Endothelial cell of umbilical vein (primary cell): ENCODE data around the gene ORC2. TPM values are rescaled to one million over a fixed set of nuclear protein-coding genes. Genes with fewer than 3 reads are reported as not detected.

Source experiments
- BruUV-seq: library from RNA; stranded (reverse); fragments of 400-500 nt; replicated peaks from 2 replicates; lab custom pipeline; 2021; lab: Mats Ljungman, UMichigan
- CTCF ChIA-PET: fragments of 300-600, 350-600 bp; sonication (Branson Sonifier 250); formaldehyde crosslinking; loops from one replicate; lab custom pipeline; 2021; ENCODE audit warnings: antibody characterized with exemption, inconsistent platforms; lab: Charles Lee
- POLR2A ChIA-PET: fragments of 300-600, 350-600 bp; sonication (Branson Sonifier 250); formaldehyde crosslinking; loops from one replicate; lab custom pipeline; 2021; ENCODE audit warnings: antibody characterized with exemption, inconsistent platforms; lab: Charles Lee
- DNase-seq: peaks from one replicate; pipeline ENCODE4 v3.0.0-alpha.2; 2011; ENCODE audit warnings: low read depth, low spot score
- FAIRE-seq: peaks from 2 replicates; lab custom pipeline; 2011; peaks lifted over from hg19 to GRCh38; lab: Jason Lieb, UNC
- H2AFZ ChIP-seq: 2 replicates; pipeline ENCODE4 v1.6.0; 2012; ENCODE audit warnings: low read depth, low read length, control low read depth, inconsistent platforms
- H3K27ac ChIP-seq: 2 replicates; pipeline ENCODE4 v1.5.1; 2011; ENCODE audit warnings: low read depth, mild to moderate bottlenecking, control low read depth, low read length, moderate library complexity; ENCODE audit not compliant: insufficient read depth
- H3K27me3 ChIP-seq, 2 experiments: 2 replicates each; pipeline versions ENCODE4 v1.6.0 to v1.6.1; 2011; ENCODE audit warnings: low read length in 2 of 2, mixed read lengths in 1 of 2; ENCODE audit not compliant: control insufficient read depth in 2 of 2, insufficient read depth in 2 of 2
- H3K36me3 ChIP-seq, 2 experiments: 2 replicates in 1 of 2; 3 replicates in 1 of 2; pipeline ENCODE4 v1.5.1; 2011; ENCODE audit warnings: low read length in 2 of 2, mild to moderate bottlenecking in 1 of 2, moderate library complexity in 1 of 2; ENCODE audit not compliant: control insufficient read depth in 2 of 2, insufficient read depth in 2 of 2; ENCODE audit errors: extremely low read depth in 1 of 2
- H3K4me1 ChIP-seq: 3 replicates; pipeline ENCODE4 v1.5.1; 2011; ENCODE audit warnings: mild to moderate bottlenecking, low read length; ENCODE audit not compliant: control insufficient read depth, insufficient read depth; ENCODE audit errors: extremely low read depth
- H3K4me2 ChIP-seq: 2 replicates; pipeline ENCODE4 v1.6.1; 2011; ENCODE audit warnings: low read length, control low read depth, mixed read lengths; ENCODE audit not compliant: insufficient read depth
- H3K4me3 ChIP-seq, 3 experiments: fragments of 200-600 bp in 1 of 3; sonication (generic), shearing (Covaris generic) in 1 of 3; replicated peaks in 1 of 3; 2 replicates each; pipeline ENCODE4 v1.5.1; 2011 to 2016; ENCODE audit warnings: control low read depth in 3 of 3, low read length in 3 of 3, mild to moderate bottlenecking in 2 of 3, inconsistent platforms in 1 of 3, low read depth in 1 of 3, moderate library complexity in 1 of 3; ENCODE audit not compliant: insufficient read depth in 1 of 3
- H3K79me2 ChIP-seq: 2 replicates; pipeline ENCODE4 v1.6.0; 2012; ENCODE audit warnings: low read length, inconsistent platforms; ENCODE audit not compliant: control insufficient read depth, insufficient read depth
- H3K9ac ChIP-seq: replicated peaks from 2 replicates; pipeline ENCODE3; 2011; ENCODE audit warnings: low read length, control low read depth; ENCODE audit not compliant: insufficient read depth; ENCODE audit errors: extremely low read depth
- H3K9me1 ChIP-seq: replicated peaks from 3 replicates; pipeline ENCODE4 v1.6.0; 2011; ENCODE audit warnings: mild to moderate bottlenecking, low read length; ENCODE audit not compliant: control insufficient read depth, insufficient read depth; ENCODE audit errors: extremely low read depth
- H3K9me3 ChIP-seq: replicated peaks from 2 replicates; pipeline ENCODE4 v1.5.1; 2012; ENCODE audit warnings: low read length, inconsistent platforms; ENCODE audit not compliant: control insufficient read depth, insufficient read depth
- H4K20me1 ChIP-seq: replicated peaks from 2 replicates; pipeline ENCODE3; 2011; ENCODE audit warnings: mild to moderate bottlenecking, low read length; ENCODE audit not compliant: control insufficient read depth, insufficient read depth; ENCODE audit errors: extremely low read depth
- CTCF ChIP-seq, 2 donors: IDR thresholded peaks; 1 replicate in 1 of 2; 2 replicates in 1 of 2; pipeline ENCODE4 v1.5.1; 2011; ENCODE audit warnings: low read length in 2 of 2, mild to moderate bottlenecking in 2 of 2, moderate library complexity in 2 of 2, control low read depth in 1 of 2, inconsistent platforms in 1 of 2, low read depth in 1 of 2; ENCODE audit not compliant: insufficient read depth in 1 of 2; ENCODE audit errors: extremely low read depth in 1 of 2
- EZH2 ChIP-seq: IDR thresholded peaks from 2 replicates; pipeline ENCODE4 v1.6.1; 2012; ENCODE audit warnings: borderline replicate concordance, low read depth, mild to moderate bottlenecking, moderate library complexity, low read length, inconsistent platforms; ENCODE audit not compliant: severe bottlenecking
- FOS ChIP-seq: IDR thresholded peaks from 2 replicates; pipeline ENCODE4 v1.6.1; 2011; ENCODE audit warnings: mild to moderate bottlenecking, low read length, moderate library complexity, borderline replicate concordance; ENCODE audit not compliant: insufficient read depth
- GATA2 ChIP-seq: IDR thresholded peaks from 2 replicates; pipeline ENCODE4 v1.7.0; 2011; ENCODE audit warnings: low read depth, mild to moderate bottlenecking, moderate library complexity, mixed read lengths, low read length; ENCODE audit not compliant: insufficient read length, insufficient read depth
- JUN ChIP-seq: IDR thresholded peaks from 2 replicates; pipeline ENCODE4 v1.6.1; 2011; ENCODE audit warnings: borderline replicate concordance, low read depth; ENCODE audit not compliant: insufficient read length, insufficient read depth
- MAX ChIP-seq: IDR thresholded peaks from 2 replicates; pipeline ENCODE4 v1.6.1; 2011; ENCODE audit not compliant: insufficient read depth, insufficient read length
- MYC ChIP-seq: IDR thresholded peaks from one replicate; pipeline ENCODE4 v1.6.1; 2011; ENCODE audit warnings: mild to moderate bottlenecking, low read depth, low read length
- POLR2A ChIP-seq: IDR thresholded peaks from 2 replicates; pipeline ENCODE4 v1.6.1; 2012; ENCODE audit warnings: low read depth, mild to moderate bottlenecking, control low read depth, low read length
- POLR2AphosphoS5 ChIP-seq: IDR thresholded peaks from 2 replicates; pipeline ENCODE4 v1.6.1; 2012; ENCODE audit warnings: low read depth, mild to moderate bottlenecking, control low read depth, low read length, moderate library complexity; ENCODE audit not compliant: insufficient read depth
- dilution Hi-C: fragments of 300-500 bp; cut with MboI; formaldehyde crosslinking; loops from one replicate; pipeline ENCODE4 v1.15.0; 2019; ENCODE audit warnings: low sequenced_read_pairs; ENCODE audit not compliant: extremely low pct_ligation_motif_present
- intact Hi-C: fragments of 100-400 bp; cut with micrococcal nuclease; formaldehyde crosslinking; loops from one replicate; pipeline ENCODE4 v1.10.0; 2022
- polyA plus RNA-seq, 4 experiments: library from polyadenylated mRNA; depleted of rRNA in 3 of 4; stranded (reverse) in 3 of 4; unstranded in 1 of 4; fragments of >200 nt; gene quantifications; 2 replicates each; pipeline versions ENCODE4 v1.2.1 to v1.2.3, GENCODE V29; 2011 to 2012; ENCODE audit warnings: missing spikeins in 1 of 4
- total RNA-seq: library from RNA; stranded (reverse); gene quantifications from 2 replicates; pipeline ENCODE4 v1.2.3, GENCODE V29; 2021

ORC2 gene
- total and polyA plus RNA-seq, 2 donors (not counting 3 experiments of a cell fraction or from before 2014, with no cell fraction given): 4.2 to 45.4 TPM

DNA sequence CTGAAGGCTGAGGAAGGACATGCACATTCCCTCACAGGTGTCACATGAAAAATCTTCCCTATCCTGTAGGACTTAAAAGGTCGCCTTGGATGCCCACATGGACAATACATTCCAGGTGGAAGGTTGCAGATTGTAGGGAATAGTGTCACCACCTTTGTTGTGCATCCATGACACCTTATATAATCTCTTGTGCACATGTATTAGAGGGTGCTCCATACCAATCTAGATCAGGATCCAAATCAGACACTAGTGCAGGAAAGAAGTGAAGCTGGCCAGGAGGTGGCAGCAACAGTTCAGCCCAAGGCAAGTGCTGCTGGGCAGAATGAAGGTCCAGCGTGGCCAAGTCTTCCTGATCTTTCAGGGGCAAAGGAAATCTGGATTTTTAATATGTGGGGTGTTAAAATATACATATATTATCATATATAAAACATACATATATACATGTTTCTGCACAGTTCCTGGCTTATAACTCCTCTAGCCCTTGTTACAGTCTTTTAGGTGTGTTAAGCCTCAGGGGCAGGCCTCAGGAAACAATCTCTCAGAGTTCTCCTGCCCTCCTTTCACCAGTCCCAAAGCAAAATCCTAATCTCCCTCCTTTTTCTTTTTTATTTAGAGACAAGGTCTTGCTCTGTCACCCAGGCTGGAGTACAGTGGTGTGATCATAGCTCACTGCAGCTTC is 57.7 kb downstream of the ORC2 start:
- H3K27me3 ChIP-seq: no peaks in the 10 kb centered on the region
- H3K36me3 ChIP-seq: peaks cover 1 to 2% of the 10 kb centered on the region in 2 experiments
- H3K79me2 ChIP-seq: no peaks in the 10 kb centered on the region
- H3K4me2 ChIP-seq: no peak overlapping the region
- intact Hi-C loops: loop anchor here (1.0 to 10.0 kb wide), 5 partner anchors 164 to 459 kb away; no protein-coding TSS in a partner anchor
- ChIA-PET POLR2A (no interaction called here), CTCF (interaction anchor here (0.6 to 6.1 kb wide), 24 partner anchors 9 to 458 kb away, joined by 3 to 124 read pairs (median 5); partner anchors contain the start of genes CASP10 and NIF3L1)
- H3K4me3 ChIP-seq: no peak overlapping the region
- H3K9me3 ChIP-seq: no peaks in the 10 kb centered on the region
- no peaks in the 10 kb centered on the region for H4K20me1 ChIP-seq
- H3K9me1 ChIP-seq: no peaks in the 10 kb centered on the region
- no peak overlapping the region for H3K27ac ChIP-seq
- H3K9ac ChIP-seq: no peak overlapping the region
- H2AFZ ChIP-seq: no peak overlapping the region
- H3K4me1 ChIP-seq: no peaks in the 10 kb centered on the region
- TF ChIP-seq EZH2 (no peak), MAX (no peak), CTCF (IDR thresholded peaks at IDR 0.05; ENCODE audit: extremely low read depth in 1 of 2, insufficient read depth in 1 of 2, low read depth in 1 of 2, low read length in 2 of 2) (peak; percentile 73 to 75), GATA2 (no peak), POLR2A (peak; percentile 26), FOS (no peak), POLR2AphosphoS5 (peak; percentile 26), MYC (no peak), JUN (no peak)
- peak; percentile 76 for DNase-seq
- dilution Hi-C loops: loop anchor here (25.0 kb wide), 1 partner anchor 282 kb away; the partner anchor contains the start of gene CASP10
- BruUV-seq: no TSS peak
- FAIRE-seq: peak; percentile 92
